C4-2B (cell line): ENCODE results near the gene NLGN1.

Experiments
- H3K27ac ChIP-seq: fragments of 450-650 bp; 2 replicates; pipeline ENCODE4 v1.5.1; 2017
- ZFX ChIP-seq: fragments of 450-650 bp; IDR thresholded peaks from 2 replicates; pipeline ENCODE4 v1.6.1; 2017
- TF ChIP-seq, protein P1 (sequence below): fragments of 450-650 bp; conservative IDR thresholded peaks from 2 replicates; pipeline ENCODE4 v1.5.1; 2017; ENCODE audit warnings: mild to moderate bottlenecking

NLGN1 gene

DNA sequence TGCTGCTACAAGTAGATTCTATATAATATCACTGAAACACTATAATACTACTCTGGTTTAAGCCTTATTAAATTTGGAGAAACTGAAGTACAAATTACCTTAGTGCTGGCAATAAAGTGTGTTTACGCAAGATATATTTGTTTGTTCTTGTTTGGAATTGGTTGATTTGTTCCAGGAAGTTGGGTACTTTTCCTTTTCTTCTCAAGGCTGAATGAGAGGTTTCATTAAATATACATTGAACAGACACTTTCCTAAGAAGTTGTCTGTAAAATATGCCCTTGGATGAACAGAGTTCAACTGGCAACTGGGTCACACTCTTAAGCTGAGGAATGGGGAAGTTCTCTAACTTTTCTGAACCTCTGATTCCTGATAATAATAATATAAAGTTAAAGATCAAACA lies 919.5 kb downstream of the NLGN1 start:
- no peak overlapping the region for H3K27ac ChIP-seq
- TF ChIP-seq, protein P1, sequence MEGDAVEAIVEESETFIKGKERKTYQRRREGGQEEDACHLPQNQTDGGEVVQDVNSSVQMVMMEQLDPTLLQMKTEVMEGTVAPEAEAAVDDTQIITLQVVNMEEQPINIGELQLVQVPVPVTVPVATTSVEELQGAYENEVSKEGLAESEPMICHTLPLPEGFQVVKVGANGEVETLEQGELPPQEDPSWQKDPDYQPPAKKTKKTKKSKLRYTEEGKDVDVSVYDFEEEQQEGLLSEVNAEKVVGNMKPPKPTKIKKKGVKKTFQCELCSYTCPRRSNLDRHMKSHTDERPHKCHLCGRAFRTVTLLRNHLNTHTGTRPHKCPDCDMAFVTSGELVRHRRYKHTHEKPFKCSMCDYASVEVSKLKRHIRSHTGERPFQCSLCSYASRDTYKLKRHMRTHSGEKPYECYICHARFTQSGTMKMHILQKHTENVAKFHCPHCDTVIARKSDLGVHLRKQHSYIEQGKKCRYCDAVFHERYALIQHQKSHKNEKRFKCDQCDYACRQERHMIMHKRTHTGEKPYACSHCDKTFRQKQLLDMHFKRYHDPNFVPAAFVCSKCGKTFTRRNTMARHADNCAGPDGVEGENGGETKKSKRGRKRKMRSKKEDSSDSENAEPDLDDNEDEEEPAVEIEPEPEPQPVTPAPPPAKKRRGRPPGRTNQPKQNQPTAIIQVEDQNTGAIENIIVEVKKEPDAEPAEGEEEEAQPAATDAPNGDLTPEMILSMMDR: no peak
- TF ChIP-seq ZFX: no peak

DNA sequence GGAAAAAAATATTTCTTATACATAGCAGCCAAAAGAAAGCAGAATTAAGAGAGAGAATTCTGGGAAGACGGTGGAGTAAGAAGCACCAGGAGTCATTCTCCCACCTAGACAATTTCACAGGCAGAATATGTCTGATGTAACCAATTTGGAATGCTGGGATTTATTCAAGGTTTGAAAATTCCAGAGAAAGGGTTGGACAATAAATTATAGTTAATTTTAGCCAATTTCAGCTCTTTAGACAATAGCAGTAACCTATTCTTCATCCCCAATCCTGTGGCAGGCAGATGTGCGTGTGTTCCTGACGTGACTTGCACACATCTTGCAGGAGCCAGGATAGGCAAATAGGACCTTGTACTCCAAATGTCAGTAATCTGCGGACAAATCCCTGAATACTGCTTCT lies 920.6 kb downstream of the NLGN1 start:
- H3K27ac ChIP-seq: no peak overlapping the region; the same call in 1 of the 2 replicates
- TF ChIP-seq, protein P1: no peak
- TF ChIP-seq ZFX: no peak

DNA sequence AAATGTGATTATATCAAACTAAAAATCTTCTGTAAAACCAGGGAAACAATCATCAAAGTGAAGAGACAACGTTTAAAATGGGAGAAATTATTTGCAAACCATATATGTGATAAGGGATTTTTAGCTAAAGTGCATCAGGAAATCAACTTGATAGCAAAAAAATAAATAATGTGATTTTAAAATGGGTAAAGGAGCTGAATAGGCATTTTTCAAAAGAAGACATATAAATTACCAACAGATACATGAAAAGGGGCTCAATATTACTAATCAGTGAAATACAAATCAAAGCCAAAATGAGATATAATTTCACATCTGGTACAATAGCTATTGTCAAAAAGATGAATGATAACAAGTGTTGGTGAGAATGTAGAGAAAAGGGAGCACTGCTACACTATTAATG lies 924.0 kb downstream of the NLGN1 start:
- no peak overlapping the region for H3K27ac ChIP-seq
- TF ChIP-seq, protein P1: no peak
- TF ChIP-seq ZFX: no peak

DNA sequence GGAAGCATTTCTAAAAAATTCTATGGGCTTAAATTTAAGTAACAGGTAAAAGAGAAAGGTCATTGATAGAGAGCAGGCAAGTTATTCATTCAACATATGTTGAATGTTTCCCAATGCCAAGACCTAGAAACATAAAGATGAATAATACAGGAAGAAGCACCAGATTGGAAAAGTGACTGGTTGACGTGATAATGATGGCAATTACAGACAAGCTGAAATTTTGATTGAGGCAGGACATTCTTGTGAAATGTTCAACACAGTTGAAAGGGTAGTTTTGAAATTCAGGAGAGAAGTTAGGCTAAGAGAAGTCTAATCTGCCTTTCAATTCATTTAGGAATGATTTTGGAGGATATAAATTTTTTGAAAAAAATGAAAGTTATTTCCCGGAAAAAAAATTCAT lies 925.2 kb downstream of the NLGN1 start:
- TF ChIP-seq, protein P1: no peak
- no peak for TF ChIP-seq ZFX
- no peak overlapping the region for H3K27ac ChIP-seq

DNA sequence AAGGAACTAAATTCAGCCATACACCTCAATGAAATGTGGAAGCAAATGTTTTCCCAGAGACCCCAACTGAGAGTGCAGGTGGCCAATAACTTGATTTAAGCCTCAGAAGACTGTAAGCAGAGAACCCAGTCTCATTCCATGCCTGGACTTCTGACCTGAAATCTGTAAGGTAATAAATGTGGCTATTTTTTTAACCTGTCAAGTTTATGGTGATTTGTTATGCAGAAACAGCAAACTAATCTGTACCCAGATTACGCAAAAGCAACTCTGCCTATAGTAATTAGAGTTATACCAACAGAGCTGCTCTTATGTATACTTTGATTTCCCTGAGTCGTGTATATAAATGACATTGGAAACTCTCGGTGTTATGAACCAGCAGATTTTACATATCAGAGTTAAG lies 927.6 kb downstream of the NLGN1 start:
- H3K27ac ChIP-seq: no peak overlapping the region

DNA sequence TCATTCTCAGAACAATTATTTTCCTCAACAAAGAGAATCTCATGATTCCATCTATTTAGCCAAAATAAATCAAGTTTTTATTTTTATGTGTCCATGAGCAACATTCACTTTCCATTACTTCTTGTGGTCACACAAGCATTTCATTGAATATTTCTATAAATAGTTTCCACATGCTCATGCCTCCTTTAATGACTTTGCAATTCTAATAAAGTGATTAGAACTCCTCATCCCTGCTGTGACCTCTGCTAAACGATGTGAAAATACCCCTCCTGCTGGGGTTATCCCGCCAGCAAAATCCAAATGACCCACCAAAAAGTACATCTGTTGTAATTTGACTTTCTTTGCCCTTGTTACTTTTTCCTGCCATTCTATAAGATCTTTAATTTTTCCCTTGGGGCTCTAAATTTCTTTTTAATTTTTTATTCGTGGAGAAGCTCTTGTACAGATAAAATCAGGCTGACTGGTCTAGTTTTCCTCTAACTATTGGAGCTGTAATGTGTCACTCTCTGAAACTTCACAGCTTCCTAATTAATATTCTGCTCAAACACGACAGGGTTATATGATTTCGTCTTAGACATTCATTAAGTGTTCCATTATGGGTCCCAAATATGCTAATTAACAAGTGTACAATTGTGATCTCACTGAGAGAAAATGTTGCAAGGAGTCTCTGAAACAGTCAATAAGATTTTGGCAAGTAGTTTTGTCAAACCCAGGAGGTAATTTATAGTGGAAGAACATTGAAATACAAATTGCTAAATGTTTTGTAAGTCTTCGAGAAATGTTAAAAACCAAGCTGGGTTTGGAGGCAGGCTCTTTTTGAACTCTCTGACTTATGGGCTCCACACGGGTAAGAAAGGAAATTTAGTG lies 928.5 kb downstream of the NLGN1 start:
- no peak overlapping the region for H3K27ac ChIP-seq
- no peak for TF ChIP-seq ZFX
- TF ChIP-seq, protein P1: no peak

More for the DNA sequence above, 927.6 kb downstream of the NLGN1 start:
- TF ChIP-seq, protein P1: no peak
- no peak for TF ChIP-seq ZFX

DNA sequence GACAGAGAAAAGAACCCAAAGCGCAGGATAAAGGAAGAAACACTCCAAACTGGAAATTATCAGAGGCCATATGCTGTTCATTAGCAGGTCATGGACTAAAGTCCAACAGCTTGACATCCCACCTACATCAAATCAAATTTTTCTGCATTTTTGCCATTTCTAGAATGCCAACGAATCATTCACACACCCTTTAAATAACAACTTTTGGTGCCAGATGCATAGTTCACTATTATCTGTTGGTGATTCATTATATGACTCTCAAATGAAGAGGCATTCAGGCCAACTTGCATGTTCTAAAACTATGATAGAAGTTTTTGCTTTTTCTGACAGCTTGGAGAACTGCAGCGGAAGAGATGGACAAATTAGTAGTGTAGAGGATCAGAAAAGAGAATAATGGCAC lies 931.8 kb downstream of the NLGN1 start:
- TF ChIP-seq ZFX: no peak
- TF ChIP-seq, protein P1: no peak
- H3K27ac ChIP-seq: no peak overlapping the region
